Measurements from ENCODE around the gene ABI1.

GRCh38 chr10:26738301-26738911, 122.4 kb downstream of the ABI1 start:
- TF ChIP-seq CTCF (IDR thresholded peaks at IDR 0.05; ENCODE audit: borderline replicate concordance, extremely low read depth, low read length, poor library complexity, severe bottlenecking) (no peak), EZH2 (IDR thresholded peaks at IDR 0.05; ENCODE audit: borderline replicate concordance, low read depth, low read length, severe bottlenecking) (no peak)

Measured in DND-41 (cell line).